Measurements from ENCODE around the gene CAMK2D. TPM values are rescaled to one million over a fixed set of nuclear protein-coding genes. Genes with fewer than 3 reads are reported as not detected.
A peak's percentile ranks its signal among the peaks of the same experiment; 100 is the strongest.
"Not testable (repeated sequence)": the region's sequence is repeated elsewhere in the genome, so short reads cannot be mapped to it uniquely, and the experiment has no call there.

Gene CAMK2D
- total RNA-seq, 3 donors from 2014 or later: 124 to 136 (median 133) TPM

DNA sequence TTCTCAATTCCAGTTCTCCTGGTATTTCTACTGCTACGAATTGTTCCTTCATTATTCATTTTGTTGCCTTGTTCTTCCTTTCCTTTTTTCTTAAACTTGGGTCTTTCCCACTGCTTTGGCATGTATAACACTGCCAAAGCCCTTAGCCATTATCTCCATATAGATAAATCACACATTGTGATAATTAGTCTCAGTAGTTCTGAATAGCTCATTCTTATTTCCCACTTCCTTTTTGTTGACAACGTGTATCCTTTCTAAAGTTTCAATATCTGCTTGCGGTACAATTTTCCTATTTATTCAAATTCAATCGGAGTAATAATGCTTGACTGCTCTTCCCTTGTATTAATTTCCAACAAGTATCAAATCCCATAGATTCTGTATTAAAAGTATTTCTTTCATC, 14.5 kb upstream of the CAMK2D start:
- Mint-ChIP-seq H3K27me3 (ENCODE audit: low read depth) (no peaks in the 10 kb centered on the region), H3K36me3 (ENCODE audit: insufficient read depth) (no peaks in the 10 kb centered on the region)
- DNase-seq: no peak

DNA sequence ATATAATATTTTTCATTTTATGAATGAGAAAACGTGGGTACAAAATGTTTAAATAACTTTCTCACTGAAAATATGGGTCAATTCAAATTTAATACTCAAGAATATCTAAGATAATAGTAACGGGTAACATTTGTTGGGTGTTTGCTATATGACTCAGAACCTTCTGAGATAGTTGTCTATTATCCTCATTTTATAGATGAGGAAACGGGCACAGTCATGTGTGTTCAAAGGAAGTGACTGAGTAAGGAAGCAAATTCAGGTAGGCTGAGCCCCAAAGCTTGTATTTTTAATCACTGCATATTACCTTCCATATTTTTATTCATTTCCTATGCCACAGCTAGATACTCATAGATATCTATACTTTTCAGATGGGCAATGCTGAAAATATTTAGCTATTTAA, 12.2 kb upstream of the CAMK2D start:
- no peaks in the 10 kb centered on the region for H3K27me3 Mint-ChIP-seq (ENCODE audit: low read depth)
- no peak overlapping the region for H3K4me3 Mint-ChIP-seq
- H3K36me3 Mint-ChIP-seq (ENCODE audit: insufficient read depth): no peaks in the 10 kb centered on the region
- no peak for ATAC-seq
- peaks cover 16% of the 10 kb centered on the region for H3K4me1 Mint-ChIP-seq (ENCODE audit: low read depth)
- no peaks in the 10 kb centered on the region for H3K9me3 Mint-ChIP-seq
- no peak for DNase-seq

More for the DNA sequence above, 14.5 kb upstream of the CAMK2D start:
- no peaks in the 10 kb centered on the region for H3K9me3 Mint-ChIP-seq
- ATAC-seq: no peak
- no peak overlapping the region for H3K4me3 Mint-ChIP-seq
- peaks cover 7% of the 10 kb centered on the region for H3K4me1 Mint-ChIP-seq (ENCODE audit: low read depth)

DNA sequence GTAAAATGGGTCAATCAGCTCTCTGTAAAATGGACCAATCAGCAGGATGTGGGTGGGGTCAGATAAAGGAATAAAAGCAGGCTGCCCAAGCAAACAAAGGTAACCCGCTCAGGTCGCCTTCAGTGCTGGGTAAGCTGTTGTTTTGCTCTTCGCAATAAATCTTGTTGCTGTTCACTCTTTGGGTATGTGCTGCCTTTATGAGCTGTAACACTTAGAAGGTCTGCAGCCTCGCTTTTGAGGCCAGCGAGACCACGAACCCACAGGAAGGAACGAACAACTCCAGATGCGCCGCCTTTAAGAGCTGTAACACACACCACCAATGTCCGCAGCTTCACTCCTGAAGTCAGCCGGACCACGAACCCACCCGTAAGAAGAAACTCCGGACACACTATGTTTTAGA, 11.5 kb upstream of the CAMK2D start:
- DNase-seq: no peak
- ATAC-seq: peak in 1 of 2 donors; percentile 37
- Mint-ChIP-seq H3K4me3 (peak overlapping the region; percentile 68), H3K27me3 (ENCODE audit: low read depth) (no peaks in the 10 kb centered on the region), H3K4me1 (ENCODE audit: low read depth) (peaks cover 16% of the 10 kb centered on the region), H3K36me3 (ENCODE audit: insufficient read depth) (no peaks in the 10 kb centered on the region), H3K9me3 (no peaks in the 10 kb centered on the region)

DNA sequence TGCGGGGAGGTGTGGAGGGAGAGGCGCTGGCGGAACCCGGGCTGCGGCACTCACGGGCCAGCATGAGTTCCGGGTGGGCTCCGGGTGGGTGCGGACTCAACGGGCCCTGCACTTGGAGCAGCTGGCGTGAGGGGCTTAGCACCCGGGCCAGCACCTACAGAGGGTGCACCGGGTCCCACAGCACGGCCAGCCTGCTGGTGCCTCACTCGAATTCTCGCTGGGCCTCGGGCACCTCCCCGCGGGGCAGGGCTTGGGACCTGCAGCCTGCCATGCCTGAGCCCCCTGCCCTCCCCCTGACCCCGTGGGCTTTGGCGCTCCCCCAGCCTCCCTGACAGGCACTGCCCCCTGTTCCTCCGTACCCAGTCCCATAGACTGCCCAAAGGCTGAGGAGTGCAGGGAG, 10.8 kb upstream of the CAMK2D start:
- H3K36me3 Mint-ChIP-seq (ENCODE audit: insufficient read depth): no peaks in the 10 kb centered on the region
- H3K4me3 Mint-ChIP-seq: no peak overlapping the region
- peaks cover 20% of the 10 kb centered on the region for H3K4me1 Mint-ChIP-seq (ENCODE audit: low read depth)
- no peak for DNase-seq
- no peaks in the 10 kb centered on the region for H3K9me3 Mint-ChIP-seq
- no peak for ATAC-seq
- no peaks in the 10 kb centered on the region for H3K27me3 Mint-ChIP-seq (ENCODE audit: low read depth)

DNA sequence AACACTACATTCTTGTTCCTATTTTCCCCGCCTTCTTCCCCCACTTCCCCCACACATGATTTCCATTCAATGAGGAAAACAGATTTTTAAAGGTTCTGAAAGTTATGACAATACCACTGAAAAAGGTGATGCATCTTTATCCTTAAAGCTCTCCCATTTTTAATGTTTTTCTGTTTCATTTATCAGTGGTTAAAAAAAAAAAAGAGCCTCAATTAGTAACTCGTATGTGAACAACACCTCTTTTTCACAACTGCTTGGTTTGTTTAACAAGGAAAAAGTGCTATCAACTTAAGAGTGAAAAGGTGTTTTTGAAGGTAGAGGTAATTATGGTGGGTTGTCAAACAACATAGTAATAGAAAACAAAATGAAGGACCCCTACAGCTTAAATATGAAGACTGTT, 8.2 kb upstream of the CAMK2D start:
- Mint-ChIP-seq H3K4me1 (ENCODE audit: low read depth) (peaks cover 26% of the 10 kb centered on the region), H3K36me3 (ENCODE audit: insufficient read depth) (no peaks in the 10 kb centered on the region), H3K4me3 (no peak overlapping the region), H3K9me3 (no peaks in the 10 kb centered on the region), H3K27me3 (ENCODE audit: low read depth) (no peaks in the 10 kb centered on the region)
- peak; percentile 53 to 58 for ATAC-seq
- DNase-seq: no peak

DNA sequence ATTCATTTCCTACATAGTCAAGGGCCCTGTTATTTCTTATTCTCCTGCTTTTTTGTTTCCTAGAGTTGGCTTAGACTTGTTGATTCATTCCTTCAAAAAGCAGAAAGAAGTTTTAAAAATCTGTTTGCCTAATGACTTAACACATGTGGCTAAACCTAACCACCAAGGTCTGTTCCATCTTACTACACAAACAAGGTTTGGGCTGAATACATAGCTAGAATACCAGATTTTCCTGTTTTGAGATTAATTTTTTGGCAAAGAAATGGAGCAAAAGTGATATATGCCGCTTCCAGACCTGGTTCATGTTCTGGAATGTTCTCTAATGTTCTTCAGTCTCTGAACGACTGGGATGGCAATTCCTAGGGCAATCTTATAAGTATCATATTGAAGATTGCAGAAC, 7.4 kb upstream of the CAMK2D start:
- no peaks in the 10 kb centered on the region for H3K9me3 Mint-ChIP-seq
- H3K27me3 Mint-ChIP-seq (ENCODE audit: low read depth): no peaks in the 10 kb centered on the region
- no peak overlapping the region for H3K4me3 Mint-ChIP-seq
- no peaks in the 10 kb centered on the region for H3K36me3 Mint-ChIP-seq (ENCODE audit: insufficient read depth)
- no peak for DNase-seq
- ATAC-seq: no peak
- peaks cover 32% of the 10 kb centered on the region for H3K4me1 Mint-ChIP-seq (ENCODE audit: low read depth)

DNA sequence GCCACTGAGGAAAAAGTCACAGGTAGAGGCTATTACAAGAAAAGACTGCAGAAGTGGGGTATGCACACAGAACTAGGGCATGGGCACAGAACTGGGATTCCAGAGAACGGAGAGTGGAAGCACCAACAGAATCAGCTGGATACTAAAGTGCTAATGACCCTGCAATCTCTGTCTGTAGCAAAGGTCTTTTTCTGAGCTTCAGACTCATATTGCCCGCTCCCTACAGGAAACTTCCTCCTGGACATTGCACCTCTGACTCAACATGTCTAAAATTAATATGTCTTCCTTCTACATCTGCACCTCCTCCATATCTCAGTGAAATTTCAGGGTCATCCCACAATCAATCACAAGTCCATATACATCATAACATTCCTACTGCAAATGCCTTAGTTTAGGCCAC, 5.3 kb upstream of the CAMK2D start:
- H3K4me3 Mint-ChIP-seq: no peak overlapping the region
- ATAC-seq (no peak), DNase-seq (no peak)
- H3K4me1 Mint-ChIP-seq (ENCODE audit: low read depth): peaks cover 35% of the 10 kb centered on the region
- no peaks in the 10 kb centered on the region for H3K36me3 Mint-ChIP-seq (ENCODE audit: insufficient read depth)
- H3K27me3 Mint-ChIP-seq (ENCODE audit: low read depth): peaks cover 1% of the 10 kb centered on the region
- no peaks in the 10 kb centered on the region for H3K9me3 Mint-ChIP-seq

DNA sequence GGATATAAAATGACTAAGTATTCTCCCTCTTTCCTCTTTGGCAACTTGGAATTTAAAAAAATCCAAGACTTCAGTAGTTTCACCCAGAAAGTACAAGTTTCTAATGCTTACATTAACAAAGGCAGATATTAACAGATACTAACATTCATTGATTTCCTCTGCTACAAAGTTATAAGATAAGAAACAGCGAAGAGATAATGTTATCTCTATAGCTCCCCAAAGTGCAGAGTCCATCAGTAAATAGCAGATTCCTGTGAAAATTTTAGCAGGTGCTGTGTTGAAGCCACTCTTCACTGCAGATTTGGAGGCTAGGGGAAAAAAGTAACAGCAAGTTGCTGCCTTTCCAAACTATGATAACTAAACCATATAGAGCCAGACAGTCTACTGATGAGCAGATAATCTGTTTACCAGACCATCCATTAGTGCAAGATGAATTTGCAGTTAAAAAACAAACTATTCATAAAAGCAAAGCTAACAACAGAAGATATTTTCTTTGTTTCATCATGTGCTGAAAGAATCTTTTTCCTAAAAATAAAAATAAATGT, 3.3 kb upstream of the CAMK2D start:
- peaks cover 1% of the 10 kb centered on the region for H3K27me3 Mint-ChIP-seq (ENCODE audit: low read depth)
- H3K36me3 Mint-ChIP-seq (ENCODE audit: insufficient read depth): peaks cover 4% of the 10 kb centered on the region
- peaks cover 29% of the 10 kb centered on the region for H3K4me1 Mint-ChIP-seq (ENCODE audit: low read depth)
- H3K9me3 Mint-ChIP-seq: no peaks in the 10 kb centered on the region
- no peak for ATAC-seq
- DNase-seq: no peak
- no peak overlapping the region for H3K4me3 Mint-ChIP-seq

DNA sequence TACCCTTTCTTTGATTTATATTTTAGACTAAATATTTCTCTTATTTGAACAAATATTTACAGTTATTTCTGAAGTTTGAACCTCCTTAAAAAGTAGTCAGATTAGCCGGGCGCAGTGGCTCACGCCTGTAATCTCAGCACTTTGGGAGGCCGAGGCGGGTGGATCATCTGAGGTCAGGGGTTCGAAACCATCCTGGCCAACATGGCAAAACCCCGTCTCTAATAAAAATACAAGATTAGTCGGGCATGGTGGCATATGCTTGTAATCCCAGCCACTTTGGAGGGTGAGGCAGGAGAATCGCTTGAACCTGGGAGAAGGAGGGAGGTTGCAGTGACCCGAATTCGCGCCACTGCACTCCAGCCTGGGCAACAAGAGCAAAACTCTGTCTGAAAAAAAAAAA, 2.4 kb upstream of the CAMK2D start:
- not testable (repeated sequence) for H3K4me3 Mint-ChIP-seq; H3K9me3 Mint-ChIP-seq; ATAC-seq; DNase-seq; H3K27me3 Mint-ChIP-seq (ENCODE audit: low read depth); H3K36me3 Mint-ChIP-seq (ENCODE audit: insufficient read depth)
- H3K4me1 Mint-ChIP-seq (ENCODE audit: low read depth): peaks cover 26% of the 10 kb centered on the region

DNA sequence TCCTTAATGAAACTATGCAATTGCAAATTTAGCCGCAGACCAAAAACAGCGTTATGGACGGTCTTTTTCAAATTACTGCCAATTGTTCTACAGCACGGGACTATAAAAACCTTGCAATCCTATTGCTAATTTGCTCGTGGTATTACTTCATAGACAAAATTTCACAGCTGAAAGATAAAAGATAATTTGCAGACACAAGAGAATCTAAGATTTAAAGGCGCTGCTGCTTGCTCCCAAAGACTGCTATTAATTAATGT, 1.4 kb upstream of the CAMK2D start:
- peaks cover 1% of the 10 kb centered on the region for H3K27me3 Mint-ChIP-seq (ENCODE audit: low read depth)
- H3K4me3 Mint-ChIP-seq: peak overlapping the region; percentile 99
- H3K36me3 Mint-ChIP-seq (ENCODE audit: insufficient read depth): peaks cover 13% of the 10 kb centered on the region
- no peak for DNase-seq
- H3K9me3 Mint-ChIP-seq: no peaks in the 10 kb centered on the region
- ATAC-seq: no peak
- H3K4me1 Mint-ChIP-seq (ENCODE audit: low read depth): peaks cover 35% of the 10 kb centered on the region

DNA sequence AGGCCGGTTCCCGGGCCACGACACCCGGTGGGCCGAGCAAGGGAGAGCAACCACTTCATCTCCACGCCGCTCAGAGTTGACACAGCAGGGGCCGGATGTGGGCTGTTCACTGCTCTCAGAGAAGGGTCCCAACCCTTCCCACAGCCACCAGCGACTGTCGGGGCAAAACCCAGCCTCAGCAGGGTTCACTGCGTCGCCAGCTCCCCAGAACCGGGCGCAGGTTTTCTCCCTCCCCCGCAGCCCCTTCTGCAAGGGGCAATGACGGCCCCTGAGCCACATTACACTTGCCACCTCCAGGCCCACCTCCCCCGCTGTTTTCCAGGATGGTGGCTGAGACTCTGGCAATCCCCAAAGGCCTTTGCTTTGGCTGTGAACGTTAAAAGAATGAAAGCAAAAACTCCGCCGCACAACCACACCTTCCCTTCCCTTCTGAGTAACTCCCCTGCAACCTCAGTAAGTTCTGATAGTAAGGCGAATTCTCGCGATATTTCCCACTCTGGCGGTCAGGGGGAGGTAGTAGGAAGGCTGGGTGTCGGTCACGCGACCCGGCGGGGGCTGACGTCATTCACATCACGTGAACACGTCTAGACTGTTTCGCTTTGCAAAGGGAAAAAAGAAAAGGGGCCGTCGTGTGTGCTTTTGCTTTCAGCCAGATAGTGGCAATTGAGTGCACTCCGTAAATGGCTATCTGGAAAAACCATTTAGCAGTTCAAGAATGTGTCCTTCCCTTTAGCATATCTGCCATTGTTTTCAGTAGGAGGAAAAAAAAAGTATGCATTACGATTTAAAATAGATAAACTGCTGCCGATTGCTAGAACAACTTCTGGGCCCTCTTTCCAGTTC, 869 bp upstream of the CAMK2D start:
- Mint-ChIP-seq H3K4me1 (ENCODE audit: low read depth) (peaks cover 37% of the 10 kb centered on the region), H3K4me3 (peak overlapping the region; percentile 99), H3K9me3 (no peaks in the 10 kb centered on the region), H3K36me3 (ENCODE audit: insufficient read depth) (peaks cover 18% of the 10 kb centered on the region), H3K27me3 (ENCODE audit: low read depth) (peaks cover 1% of the 10 kb centered on the region)
- peak; percentile 99 for DNase-seq
- ATAC-seq: peak; percentile 73 to 75

DNA sequence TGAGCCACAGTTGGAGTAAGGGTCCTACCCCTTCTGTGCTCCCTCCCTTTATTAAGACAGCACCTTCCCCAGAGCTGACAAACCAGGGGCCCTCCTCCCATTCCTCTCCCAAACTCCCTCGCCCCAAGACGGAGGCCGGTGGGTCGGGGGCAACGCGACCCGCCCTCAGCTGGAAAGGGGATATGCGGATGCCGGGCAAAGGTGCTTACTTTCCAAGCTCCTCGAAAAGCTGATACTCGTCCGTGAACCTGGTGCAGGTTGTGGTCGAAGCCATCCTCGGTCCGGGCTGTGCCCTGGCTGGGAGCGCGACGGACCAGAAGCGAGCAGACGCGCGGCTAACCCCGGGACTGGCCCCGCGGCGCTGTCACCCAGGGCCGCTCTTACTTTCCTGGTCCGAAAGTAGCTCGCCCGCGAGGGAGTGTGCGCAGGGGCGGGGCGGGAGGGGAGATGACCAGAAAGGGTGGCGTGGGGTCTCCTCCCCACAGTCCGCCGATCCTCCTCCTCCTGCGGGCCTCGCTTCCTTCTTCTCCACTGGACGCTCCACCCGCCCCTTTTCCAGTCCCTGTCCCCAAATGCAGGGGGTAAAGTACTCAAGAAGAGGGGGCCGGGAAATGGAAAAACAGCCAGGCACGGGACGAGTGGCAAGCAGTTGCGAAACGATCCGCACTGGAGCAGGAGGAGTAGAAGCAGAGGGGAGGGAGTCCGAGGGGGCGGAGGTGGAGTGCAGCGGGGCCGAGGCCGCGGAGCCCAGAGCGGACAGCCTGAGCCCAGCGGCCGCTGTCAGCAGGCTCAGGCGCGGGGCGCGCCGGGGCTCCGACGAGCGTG, 531 bp downstream of the CAMK2D start:
- Mint-ChIP-seq H3K27me3 (ENCODE audit: low read depth) (peaks cover 1% of the 10 kb centered on the region), H3K9me3 (no peaks in the 10 kb centered on the region), H3K4me1 (ENCODE audit: low read depth) (peaks cover 48% of the 10 kb centered on the region), H3K4me3 (peak overlapping the region; percentile 99), H3K36me3 (ENCODE audit: insufficient read depth) (peaks cover 24% of the 10 kb centered on the region)
- ATAC-seq (peak; percentile 4 to 15), DNase-seq (peak; percentile 31)

DNA sequence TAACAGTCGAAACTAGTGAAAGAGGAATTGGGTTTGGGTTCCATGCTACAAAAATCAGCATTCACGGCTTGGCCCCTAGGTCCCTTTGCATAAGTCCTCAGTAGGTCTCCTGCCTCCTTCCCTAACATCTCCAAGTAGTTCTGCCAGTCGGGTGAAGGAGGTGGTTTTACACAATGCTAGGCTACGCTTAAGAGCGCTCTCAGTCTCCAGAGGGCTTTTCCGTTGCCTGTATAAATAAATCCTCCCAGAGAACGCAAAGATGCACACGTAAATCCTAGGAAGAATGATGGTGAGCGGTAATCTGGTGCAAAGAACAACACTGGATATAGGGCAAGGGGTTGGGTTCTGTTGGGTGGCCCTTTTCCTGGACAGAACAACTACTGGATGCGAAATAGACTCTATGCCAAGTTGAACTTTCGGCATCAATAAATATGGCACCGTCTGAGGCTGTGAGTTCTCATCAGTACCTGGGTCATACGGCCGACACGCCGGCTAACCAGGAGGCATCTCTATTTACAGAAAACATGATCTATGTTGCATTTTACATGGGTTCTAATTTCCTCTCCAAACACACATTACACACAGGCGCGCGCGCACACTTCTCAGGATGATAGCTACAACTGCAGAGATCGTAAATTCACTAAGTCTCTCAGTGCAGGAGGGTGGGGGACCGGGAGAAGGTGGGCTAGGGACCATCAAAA, 1.3 kb downstream of the CAMK2D start:
- no peak for ATAC-seq
- peak overlapping the region; percentile 99 for H3K4me3 Mint-ChIP-seq
- H3K4me1 Mint-ChIP-seq (ENCODE audit: low read depth): peaks cover 52% of the 10 kb centered on the region
- H3K9me3 Mint-ChIP-seq: no peaks in the 10 kb centered on the region
- peaks cover 26% of the 10 kb centered on the region for H3K36me3 Mint-ChIP-seq (ENCODE audit: insufficient read depth)
- peak; percentile 38 for DNase-seq
- peaks cover 1% of the 10 kb centered on the region for H3K27me3 Mint-ChIP-seq (ENCODE audit: low read depth)

DNA sequence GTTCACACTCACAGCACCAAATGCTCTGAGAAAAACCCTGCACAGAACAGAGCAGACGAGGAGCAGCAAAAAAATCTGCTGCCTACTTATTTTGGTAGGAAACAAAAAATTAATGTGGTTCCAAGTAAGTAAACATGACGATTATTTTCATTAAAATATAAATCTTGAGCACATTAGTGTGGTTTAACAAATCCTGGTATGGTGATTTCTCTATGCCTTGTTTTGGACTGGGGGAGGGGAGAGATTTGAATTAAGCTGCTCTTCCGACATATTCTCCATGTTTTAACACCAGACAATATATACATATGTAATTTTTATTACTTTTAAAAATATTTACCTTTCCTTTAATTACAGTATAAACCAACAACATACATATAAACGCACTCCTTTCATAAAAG, 1.8 kb downstream of the CAMK2D start:
- ATAC-seq (no peak), DNase-seq (no peak)
- H3K4me1 Mint-ChIP-seq (ENCODE audit: low read depth): peaks cover 55% of the 10 kb centered on the region
- no peaks in the 10 kb centered on the region for H3K9me3 Mint-ChIP-seq
- peaks cover 1% of the 10 kb centered on the region for H3K27me3 Mint-ChIP-seq (ENCODE audit: low read depth)
- H3K4me3 Mint-ChIP-seq: peak overlapping the region; percentile 99
- peaks cover 26% of the 10 kb centered on the region for H3K36me3 Mint-ChIP-seq (ENCODE audit: insufficient read depth)

Measured in activated T-cell treated with anti-CD3 and anti-CD28 coated beads, Interleukin-2, amount 50 U/mL, for 4 hours (primary cell).